GM19395 (cell line): ENCODE results near the gene RIOX2.
"Not testable (repeated sequence)": the region's sequence is repeated elsewhere in the genome, so short reads cannot be mapped to it uniquely, and the experiment has no call there.

Experiments used
- ATAC-seq: cut with Tn5 transposase; IDR thresholded peaks from one replicate; pipeline ENCODE4 v1.9.1; 2021; ENCODE audit warnings: mild to moderate bottlenecking, moderate library complexity; ENCODE audit not compliant: unreplicated experiment

The RIOX2 gene

GRCh38 chr3:97914388-97914787 is 57.8 kb downstream of the RIOX2 start:
- no peak for ATAC-seq

- no peak for ATAC-seq
Measured at GRCh38 chr3:97911459-97911858, 60.8 kb downstream of the RIOX2 start.

- no peak for ATAC-seq
Measured at GRCh38 chr3:97910931-97911351, 61.3 kb downstream of the RIOX2 start.

GRCh38 chr3:97910236-97910831 is 61.9 kb downstream of the RIOX2 start:
- ATAC-seq: not testable (repeated sequence)

GRCh38 chr3:97909830-97910229 is 62.4 kb downstream of the RIOX2 start:
- not testable (repeated sequence) for ATAC-seq

- no peak for ATAC-seq
Measured at GRCh38 chr3:97901313-97902248, 70.7 kb downstream of the RIOX2 start.

- no peak for ATAC-seq
Measured at GRCh38 chr3:97899331-97899730, 72.9 kb downstream of the RIOX2 start.

- no peak for ATAC-seq
Measured at GRCh38 chr3:97896547-97896946, 75.7 kb downstream of the RIOX2 start.

GRCh38 chr3:97896129-97896528 is 76.1 kb downstream of the RIOX2 start:
- ATAC-seq: no peak

- peak; percentile 84 for ATAC-seq
Measured at GRCh38 chr3:97895216-97895615, 77.0 kb downstream of the RIOX2 start.

- ATAC-seq: no peak
Measured at GRCh38 chr3:97892852-97893251, 79.4 kb downstream of the RIOX2 start.
